Neural progenitor cell (in vitro differentiated cells): ENCODE data around the gene ZNF263. TPM values are rescaled to one million over a fixed set of nuclear protein-coding genes. Genes with fewer than 3 reads are reported as not detected.
A peak's percentile ranks its signal among the peaks of the same experiment; 100 is the strongest.
"Not testable (repeated sequence)": the region's sequence is repeated elsewhere in the genome, so short reads cannot be mapped to it uniquely, and the experiment has no call there.

ENCODE experiments used
- DNase-seq: peaks from one replicate; pipeline ENCODE4 v3.0.0-alpha.2; 2016; ENCODE audit warnings: low spot score
- H2AFZ ChIP-seq: fragments of 200-600 bp; sonication (generic); replicated peaks from 2 replicates; pipeline ENCODE4 v1.6.1; 2016; ENCODE audit warnings: antibody characterized with exemption
- H3F3A ChIP-seq: fragments of 200-600 bp; sonication (generic); 2 replicates; pipeline ENCODE4 v1.6.1; 2016; ENCODE audit warnings: antibody characterized with exemption, low read depth
- H3K27ac ChIP-seq: fragments of 200-600 bp; sonication (generic); 2 replicates; pipeline ENCODE4 v1.5.1; 2016; ENCODE audit warnings: mild to moderate bottlenecking
- H3K27me3 ChIP-seq: fragments of 200-600 bp; sonication (generic); 2 replicates; pipeline ENCODE4 v1.6.1; 2016; ENCODE audit warnings: mild to moderate bottlenecking, moderate library complexity
- H3K36me3 ChIP-seq: fragments of 200-600 bp; sonication (generic); 2 replicates; pipeline ENCODE4 v1.5.1; 2016
- H3K4me1 ChIP-seq: fragments of 200-600 bp; sonication (generic); 2 replicates; pipeline ENCODE4 v1.6.1; 2016; ENCODE audit warnings: mixed run types
- H3K4me2 ChIP-seq: fragments of 200-600 bp; sonication (generic); 2 replicates; pipeline ENCODE4 v1.6.1; 2016
- H3K4me3 ChIP-seq: fragments of 200-600 bp; sonication (generic); 2 replicates; pipeline ENCODE4 v1.5.1; 2016
- H3K79me2 ChIP-seq: fragments of 200-600 bp; sonication (generic); 2 replicates; pipeline ENCODE4 v1.6.1; 2016; ENCODE audit warnings: low read depth
- H3K9ac ChIP-seq: fragments of 200-600 bp; sonication (generic); 2 replicates; pipeline ENCODE4 v1.6.1; 2016
- H3K9me3 ChIP-seq: fragments of 200-600 bp; sonication (generic); 2 replicates; pipeline ENCODE4 v1.5.1; 2016; ENCODE audit warnings: low read depth
- H4K20me1 ChIP-seq: fragments of 200-600 bp; sonication (generic); 2 replicates; pipeline ENCODE4 v1.6.1; 2016; ENCODE audit warnings: low read depth
- H3K27ac Mint-ChIP-seq: 3 replicates; pipeline ENCODE4 v1.8.0; 2021; ENCODE audit warnings: mixed read lengths
- H3K27me3 Mint-ChIP-seq: 2 replicates; pipeline ENCODE4 v1.8.0; 2022; ENCODE audit warnings: low read depth, mild to moderate bottlenecking, inconsistent platforms, moderate library complexity, mixed read lengths; ENCODE audit not compliant: insufficient read depth
- H3K36me3 Mint-ChIP-seq: 3 replicates; pipeline ENCODE4 v1.8.0; 2021; ENCODE audit warnings: mixed read lengths
- H3K4me1 Mint-ChIP-seq: 3 replicates; pipeline ENCODE4 v1.8.0; 2021; ENCODE audit warnings: mixed read lengths
- H3K4me3 Mint-ChIP-seq: 3 replicates; pipeline ENCODE4 v1.8.0; 2021; ENCODE audit warnings: mild to moderate bottlenecking, moderate library complexity, mixed read lengths
- H3K9me3 Mint-ChIP-seq: 3 replicates; pipeline ENCODE4 v1.8.0; 2020; ENCODE audit warnings: mixed read lengths
- EZH2 ChIP-seq: fragments of 200-600 bp; sonication (generic); IDR thresholded peaks from 2 replicates; pipeline ENCODE4 v1.6.1; 2017; ENCODE audit warnings: antibody characterized with exemption, mild to moderate bottlenecking, moderate library complexity
- EZH2phosphoT487 ChIP-seq: fragments of 200-600 bp; sonication (generic); IDR thresholded peaks from 2 replicates; pipeline ENCODE4 v1.6.1; 2017; ENCODE audit warnings: antibody characterized with exemption
- total RNA-seq: library from RNA; depleted of rRNA; stranded (reverse); fragments of >200 nt; gene quantifications from 2 replicates; pipeline ENCODE4 v1.2.3, GENCODE V29; 2015; ENCODE audit warnings: low replicate concordance
- TF ChIP-seq, protein P1 (sequence below): fragments of 200-600 bp; sonication (generic); IDR thresholded peaks from 2 replicates; pipeline ENCODE4 v1.5.1; 2017; ENCODE audit warnings: antibody characterized with exemption, mild to moderate bottlenecking

ZNF263 gene
- total RNA-seq, 1 donor from 2014 or later, result 30.1 TPM

GRCh38 chr16:3266873-3267537, 16.3 kb upstream of the ZNF263 start:
- Histone ChIP-seq H3K79me2 (no peaks in the 10 kb centered on the region), H3K9ac (no peak overlapping the region), H2AFZ (no peak overlapping the region), H3K36me3 (no peaks in the 10 kb centered on the region), H3F3A (peaks cover 14% of the 10 kb centered on the region), H3K9me3 (no peaks in the 10 kb centered on the region), H3K27ac (no peak overlapping the region), H3K27me3 (peaks cover 17% of the 10 kb centered on the region), H3K4me3 (no peak overlapping the region), H3K4me1 (no peaks in the 10 kb centered on the region), H4K20me1 (no peaks in the 10 kb centered on the region), H3K4me2 (no peak overlapping the region)
- no peak for TF ChIP-seq EZH2
- TF ChIP-seq, protein P1, sequence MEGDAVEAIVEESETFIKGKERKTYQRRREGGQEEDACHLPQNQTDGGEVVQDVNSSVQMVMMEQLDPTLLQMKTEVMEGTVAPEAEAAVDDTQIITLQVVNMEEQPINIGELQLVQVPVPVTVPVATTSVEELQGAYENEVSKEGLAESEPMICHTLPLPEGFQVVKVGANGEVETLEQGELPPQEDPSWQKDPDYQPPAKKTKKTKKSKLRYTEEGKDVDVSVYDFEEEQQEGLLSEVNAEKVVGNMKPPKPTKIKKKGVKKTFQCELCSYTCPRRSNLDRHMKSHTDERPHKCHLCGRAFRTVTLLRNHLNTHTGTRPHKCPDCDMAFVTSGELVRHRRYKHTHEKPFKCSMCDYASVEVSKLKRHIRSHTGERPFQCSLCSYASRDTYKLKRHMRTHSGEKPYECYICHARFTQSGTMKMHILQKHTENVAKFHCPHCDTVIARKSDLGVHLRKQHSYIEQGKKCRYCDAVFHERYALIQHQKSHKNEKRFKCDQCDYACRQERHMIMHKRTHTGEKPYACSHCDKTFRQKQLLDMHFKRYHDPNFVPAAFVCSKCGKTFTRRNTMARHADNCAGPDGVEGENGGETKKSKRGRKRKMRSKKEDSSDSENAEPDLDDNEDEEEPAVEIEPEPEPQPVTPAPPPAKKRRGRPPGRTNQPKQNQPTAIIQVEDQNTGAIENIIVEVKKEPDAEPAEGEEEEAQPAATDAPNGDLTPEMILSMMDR, result peak; percentile 55
- Mint-ChIP-seq H3K36me3 (no peaks in the 10 kb centered on the region), H3K4me1 (peaks cover 7% of the 10 kb centered on the region), H3K4me3 (no peak overlapping the region), H3K27ac (no peak overlapping the region), H3K9me3 (peaks cover 2% of the 10 kb centered on the region), H3K27me3 (peaks cover 4% of the 10 kb centered on the region)
- DNase-seq, result peak; percentile 18

DNA sequence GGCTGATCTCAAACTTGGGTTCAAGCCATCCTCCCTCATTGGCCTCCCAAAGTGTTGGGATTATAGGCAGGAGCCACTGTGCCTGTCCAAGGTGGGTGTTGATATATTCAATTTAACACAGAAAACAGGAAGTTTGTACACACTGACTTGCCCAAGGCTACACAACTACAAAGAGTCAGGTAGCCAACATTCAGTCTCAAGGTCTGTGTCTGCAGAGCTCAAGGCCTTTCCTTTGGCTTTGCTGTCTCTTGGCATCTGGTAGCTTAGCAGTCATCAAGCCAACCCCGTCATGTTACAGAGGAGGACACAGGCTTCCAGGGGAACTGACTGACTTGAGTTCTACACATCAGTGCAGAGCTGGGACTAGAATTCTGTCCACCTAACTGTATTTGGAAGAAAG, 15.0 kb upstream of the ZNF263 start:
- no peak overlapping the region for H3K27ac Mint-ChIP-seq
- H3K27me3 Mint-ChIP-seq, result peaks cover 4% of the 10 kb centered on the region
- H3K4me1 ChIP-seq, result no peaks in the 10 kb centered on the region
- H3K4me3 Mint-ChIP-seq, result no peak overlapping the region
- peaks cover 7% of the 10 kb centered on the region for H3K4me1 Mint-ChIP-seq
- H3K9me3 Mint-ChIP-seq, result peaks cover 2% of the 10 kb centered on the region
- no peaks in the 10 kb centered on the region for H3K79me2 ChIP-seq
- no peak overlapping the region for H3K9ac ChIP-seq
- H3K27me3 ChIP-seq, result peaks cover 5% of the 10 kb centered on the region
- no peak overlapping the region for H2AFZ ChIP-seq
- no peak overlapping the region for H3K4me2 ChIP-seq
- no peaks in the 10 kb centered on the region for H4K20me1 ChIP-seq
- no peak overlapping the region for H3K27ac ChIP-seq
- H3K4me3 ChIP-seq, result no peak overlapping the region
- H3K36me3 Mint-ChIP-seq, result no peaks in the 10 kb centered on the region
- TF ChIP-seq EZH2phosphoT487 (no peak), EZH2 (no peak)
- TF ChIP-seq, protein P1, result no peak
- H3K9me3 ChIP-seq, result no peaks in the 10 kb centered on the region
- H3K36me3 ChIP-seq, result no peaks in the 10 kb centered on the region
- peaks cover 14% of the 10 kb centered on the region for H3F3A ChIP-seq
- no peak for DNase-seq

DNA sequence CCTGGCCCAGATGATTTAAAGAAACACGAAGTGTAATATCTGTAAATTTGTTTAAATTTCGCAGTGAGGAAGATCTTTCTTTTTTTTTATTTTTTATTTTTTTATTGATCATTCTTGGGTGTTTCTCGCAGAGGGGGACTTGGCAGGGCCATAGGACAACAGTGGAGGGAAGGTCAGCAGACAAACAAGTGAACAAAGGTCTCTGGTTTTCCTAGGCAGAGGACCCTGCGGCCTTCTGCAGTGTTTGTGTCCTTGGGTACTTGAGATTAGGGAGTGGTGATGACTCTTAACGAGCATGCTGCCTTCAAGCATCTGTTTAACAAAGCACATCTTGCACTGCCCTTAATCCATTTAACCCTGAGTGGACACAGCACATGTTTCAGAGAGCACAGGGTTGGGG, 12.6 kb upstream of the ZNF263 start:
- not testable (repeated sequence) for H3K36me3 ChIP-seq, H3K27me3 ChIP-seq, H3K9me3 Mint-ChIP-seq, H2AFZ ChIP-seq, H3K36me3 Mint-ChIP-seq, H3K27me3 Mint-ChIP-seq, H3K4me1 Mint-ChIP-seq, H3K4me2 ChIP-seq, H3K4me3 Mint-ChIP-seq, H3K27ac Mint-ChIP-seq, H4K20me1 ChIP-seq, H3F3A ChIP-seq, H3K4me3 ChIP-seq, DNase-seq, H3K79me2 ChIP-seq, H3K9me3 ChIP-seq, H3K4me1 ChIP-seq, H3K27ac ChIP-seq, H3K9ac ChIP-seq

GRCh38 chr16:3271281-3271680, 12.0 kb upstream of the ZNF263 start:
- not testable (repeated sequence) for H3K4me1 ChIP-seq, H3K4me3 ChIP-seq, H3K36me3 Mint-ChIP-seq, H3K36me3 ChIP-seq, H3K9me3 ChIP-seq, H3K79me2 ChIP-seq, H3K9me3 Mint-ChIP-seq, DNase-seq, H3K27ac Mint-ChIP-seq, H3K27me3 ChIP-seq, H3K4me3 Mint-ChIP-seq, H3K27ac ChIP-seq, H2AFZ ChIP-seq, H3F3A ChIP-seq, H3K9ac ChIP-seq, H4K20me1 ChIP-seq, H3K4me1 Mint-ChIP-seq, H3K27me3 Mint-ChIP-seq, H3K4me2 ChIP-seq
